ENCODE measurements around the gene KYNU. TPM values are rescaled to one million over a fixed set of nuclear protein-coding genes. Genes with fewer than 3 reads are reported as not detected.

KYNU gene
- total and polyA plus RNA-seq, 8 donors: 0.12 to 2.6 (median 0.53) TPM

DNA sequence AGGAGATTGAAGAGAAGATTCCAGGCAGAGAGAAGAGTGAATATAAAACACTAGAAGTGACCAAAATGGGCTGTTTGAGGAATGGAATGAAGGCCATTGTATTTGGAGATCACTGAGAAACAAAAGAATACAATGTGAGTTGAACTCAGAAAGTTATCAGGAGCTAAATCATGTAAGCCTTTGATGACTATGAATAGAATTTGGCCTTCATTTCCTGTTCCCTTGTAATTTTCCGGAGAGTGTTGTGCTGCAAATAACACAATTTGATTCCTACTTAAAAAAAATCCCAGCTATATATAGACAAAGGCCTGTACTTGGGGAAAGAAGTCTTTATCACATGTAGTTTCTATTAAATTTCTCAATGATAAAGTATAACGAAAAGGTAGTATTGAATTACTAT is 33.7 kb upstream of the KYNU start:
- 49 to 67% methylated on average over 2 of the region's 2 CpGs for WGBS, 2 donors
- Histone ChIP-seq H3K9me3 (no peaks in the 10 kb centered on the region), H3K27me3 (no peaks in the 10 kb centered on the region), H3K36me3 (no peaks in the 10 kb centered on the region), H3K27ac (no peak overlapping the region), H3K4me3 (no peak overlapping the region), H3K4me1 (no peaks in the 10 kb centered on the region)
- FAIRE-seq (no peak), DNase-seq (no peak), ATAC-seq (no peak)
- intact Hi-C loops (cut with DNase I): no loop called here
- TF ChIP-seq, protein P1, sequence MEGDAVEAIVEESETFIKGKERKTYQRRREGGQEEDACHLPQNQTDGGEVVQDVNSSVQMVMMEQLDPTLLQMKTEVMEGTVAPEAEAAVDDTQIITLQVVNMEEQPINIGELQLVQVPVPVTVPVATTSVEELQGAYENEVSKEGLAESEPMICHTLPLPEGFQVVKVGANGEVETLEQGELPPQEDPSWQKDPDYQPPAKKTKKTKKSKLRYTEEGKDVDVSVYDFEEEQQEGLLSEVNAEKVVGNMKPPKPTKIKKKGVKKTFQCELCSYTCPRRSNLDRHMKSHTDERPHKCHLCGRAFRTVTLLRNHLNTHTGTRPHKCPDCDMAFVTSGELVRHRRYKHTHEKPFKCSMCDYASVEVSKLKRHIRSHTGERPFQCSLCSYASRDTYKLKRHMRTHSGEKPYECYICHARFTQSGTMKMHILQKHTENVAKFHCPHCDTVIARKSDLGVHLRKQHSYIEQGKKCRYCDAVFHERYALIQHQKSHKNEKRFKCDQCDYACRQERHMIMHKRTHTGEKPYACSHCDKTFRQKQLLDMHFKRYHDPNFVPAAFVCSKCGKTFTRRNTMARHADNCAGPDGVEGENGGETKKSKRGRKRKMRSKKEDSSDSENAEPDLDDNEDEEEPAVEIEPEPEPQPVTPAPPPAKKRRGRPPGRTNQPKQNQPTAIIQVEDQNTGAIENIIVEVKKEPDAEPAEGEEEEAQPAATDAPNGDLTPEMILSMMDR (IDR thresholded peaks at IDR 0.05): no peak

DNA sequence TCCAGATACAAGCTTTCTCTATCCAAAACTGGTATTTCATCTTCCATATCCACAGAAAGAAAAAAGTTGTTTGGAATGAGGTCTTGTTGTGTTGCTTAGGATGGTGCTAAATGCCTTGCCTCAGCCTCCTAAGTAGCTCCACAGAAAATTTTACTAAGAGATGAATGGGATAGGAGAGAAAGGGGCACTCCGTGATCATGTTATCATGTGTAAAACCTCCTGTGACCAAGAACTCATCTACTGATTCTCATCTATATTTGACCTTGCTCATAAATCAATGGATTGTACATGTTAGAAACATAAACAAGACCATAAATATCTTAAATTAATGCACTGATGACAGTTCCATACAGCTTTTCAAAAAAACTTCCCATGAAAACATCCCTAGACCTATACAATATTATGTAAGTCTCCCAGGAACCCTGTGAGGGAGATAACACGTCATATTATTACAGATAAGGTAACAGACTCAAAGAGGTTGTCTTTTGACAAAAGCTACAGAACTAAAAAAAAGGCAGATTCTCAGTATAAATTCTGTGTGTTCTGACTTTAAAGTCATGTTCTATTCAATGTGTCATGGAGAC is 29.3 kb upstream of the KYNU start:
- intact Hi-C loops (cut with DNase I): no loop called here
- no peaks in the 10 kb centered on the region for H3K27me3 ChIP-seq
- H3K4me1 ChIP-seq: no peaks in the 10 kb centered on the region
- H3K27ac ChIP-seq: no peak overlapping the region
- ATAC-seq (no peak), DNase-seq (no peak), FAIRE-seq (no peak)
- TF ChIP-seq, protein P1 (IDR thresholded peaks at IDR 0.05): no peak
- H3K36me3 ChIP-seq: no peaks in the 10 kb centered on the region
- no peaks in the 10 kb centered on the region for H3K9me3 ChIP-seq
- 54 to 57% methylated on average over 2 of the region's 2 CpGs for WGBS, 2 donors
- no peak overlapping the region for H3K4me3 ChIP-seq

DNA sequence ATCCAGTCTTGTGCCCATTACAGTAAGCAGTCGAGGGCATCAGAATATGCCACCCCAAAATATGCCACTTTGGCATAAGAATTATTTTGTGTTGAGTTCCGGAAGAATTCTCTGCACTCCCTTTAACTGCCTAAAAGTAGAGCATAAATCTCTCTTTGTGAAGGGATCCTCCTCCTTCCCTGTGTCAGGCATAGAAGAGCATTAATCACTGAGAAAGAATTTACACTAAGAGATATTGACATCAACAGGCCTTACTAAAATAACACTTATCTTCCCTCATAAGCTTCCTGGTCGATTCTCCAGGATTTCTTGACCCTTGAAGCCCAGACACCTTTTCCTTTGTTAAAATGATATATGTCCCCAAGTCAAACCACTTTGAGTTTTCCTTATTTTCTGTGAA is 27.6 kb upstream of the KYNU start:
- H3K27ac ChIP-seq: no peak overlapping the region
- no peaks in the 10 kb centered on the region for H3K36me3 ChIP-seq
- H3K4me3 ChIP-seq: no peak overlapping the region
- ATAC-seq (no peak), DNase-seq (no peak), FAIRE-seq (no peak)
- WGBS, 2 donors: 34 to 46% methylated on average over 3 of the region's 3 CpGs
- no peaks in the 10 kb centered on the region for H3K27me3 ChIP-seq
- TF ChIP-seq, protein P1 (IDR thresholded peaks at IDR 0.05): no peak
- H3K9me3 ChIP-seq: no peaks in the 10 kb centered on the region
- intact Hi-C loops (cut with DNase I): no loop called here
- no peaks in the 10 kb centered on the region for H3K4me1 ChIP-seq

DNA sequence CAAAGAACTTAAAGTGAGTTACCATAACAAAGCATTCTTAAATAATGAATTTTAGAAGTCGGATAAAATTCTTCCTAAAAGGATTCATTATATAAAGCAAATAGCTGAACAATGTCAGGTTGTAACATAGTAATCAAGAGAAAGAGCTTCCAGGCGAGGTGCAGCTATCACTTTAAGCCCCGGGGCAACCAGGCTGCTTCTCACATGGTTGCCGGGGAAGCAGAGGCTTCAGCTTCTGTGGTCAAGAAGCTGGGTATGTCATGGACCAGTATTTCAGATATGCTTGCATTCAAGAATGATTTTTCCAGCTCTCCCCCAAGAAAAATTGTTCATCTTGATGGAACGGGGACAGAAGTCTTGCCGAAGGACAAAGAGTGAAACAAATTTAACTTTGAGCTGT is 23.6 kb upstream of the KYNU start:
- 49 to 69% methylated on average over 6 of the region's 6 CpGs for WGBS, 2 donors
- no peak for FAIRE-seq

More for the DNA sequence above, 23.6 kb upstream of the KYNU start:
- Histone ChIP-seq H3K36me3 (no peaks in the 10 kb centered on the region), H3K4me1 (no peaks in the 10 kb centered on the region), H3K9me3 (no peaks in the 10 kb centered on the region), H3K4me3 (no peak overlapping the region), H3K27me3 (no peaks in the 10 kb centered on the region), H3K27ac (no peak overlapping the region)
- TF ChIP-seq, protein P1 (IDR thresholded peaks at IDR 0.05): no peak
- intact Hi-C loops (cut with DNase I): no loop called here
- ATAC-seq (no peak), DNase-seq (no peak)
